Measurements from ENCODE around the gene CKAP5. TPM values are rescaled to one million over a fixed set of nuclear protein-coding genes. Genes with fewer than 3 reads are reported as not detected.

Gene CKAP5
- total RNA-seq, 1 donor from 2014 or later, result 101 TPM

- no peaks in the 10 kb centered on the region for H3K9me3 Mint-ChIP-seq (ENCODE audit: unreplicated experiment)
- no peaks in the 10 kb centered on the region for H3K27me3 Mint-ChIP-seq (ENCODE audit: unreplicated experiment)
- DNase-seq (ENCODE audit: extremely low spot score, unreplicated experiment), result no peak
- H3K27ac Mint-ChIP-seq (ENCODE audit: unreplicated experiment), result no peak overlapping the region
- no peak for TF ChIP-seq CTCF (IDR thresholded peaks at IDR 0.05)
- H3K4me3 Mint-ChIP-seq (ENCODE audit: unreplicated experiment), result no peak overlapping the region
- H3K4me1 Mint-ChIP-seq (ENCODE audit: unreplicated experiment), result peaks cover 4% of the 10 kb centered on the region
- no peaks in the 10 kb centered on the region for H3K36me3 Mint-ChIP-seq (ENCODE audit: unreplicated experiment)
Measured at GRCh38 chr11:46731545-46731944, 114.5 kb downstream of the CKAP5 start.

GRCh38 chr11:46729110-46730027 is 116.7 kb downstream of the CKAP5 start:
- no peak for DNase-seq (ENCODE audit: extremely low spot score, unreplicated experiment)

GRCh38 chr11:46728659-46729040 is 117.4 kb downstream of the CKAP5 start:
- Mint-ChIP-seq H3K36me3 (ENCODE audit: unreplicated experiment) (no peaks in the 10 kb centered on the region), H3K9me3 (ENCODE audit: unreplicated experiment) (no peaks in the 10 kb centered on the region), H3K27ac (ENCODE audit: unreplicated experiment) (no peak overlapping the region), H3K27me3 (ENCODE audit: unreplicated experiment) (no peaks in the 10 kb centered on the region), H3K4me3 (ENCODE audit: unreplicated experiment) (no peak overlapping the region), H3K4me1 (ENCODE audit: unreplicated experiment) (no peaks in the 10 kb centered on the region)
- DNase-seq (ENCODE audit: extremely low spot score, unreplicated experiment), result no peak
- TF ChIP-seq CTCF (IDR thresholded peaks at IDR 0.05), result no peak

More at GRCh38 chr11:46729110-46730027, 116.7 kb downstream of the CKAP5 start:
- H3K27me3 Mint-ChIP-seq (ENCODE audit: unreplicated experiment), result no peaks in the 10 kb centered on the region
- no peaks in the 10 kb centered on the region for H3K9me3 Mint-ChIP-seq (ENCODE audit: unreplicated experiment)
- H3K4me1 Mint-ChIP-seq (ENCODE audit: unreplicated experiment), result no peaks in the 10 kb centered on the region
- H3K4me3 Mint-ChIP-seq (ENCODE audit: unreplicated experiment), result no peak overlapping the region
- no peak overlapping the region for H3K27ac Mint-ChIP-seq (ENCODE audit: unreplicated experiment)
- no peak for TF ChIP-seq CTCF (IDR thresholded peaks at IDR 0.05)
- H3K36me3 Mint-ChIP-seq (ENCODE audit: unreplicated experiment), result no peaks in the 10 kb centered on the region

- Mint-ChIP-seq H3K27me3 (ENCODE audit: unreplicated experiment) (no peaks in the 10 kb centered on the region), H3K9me3 (ENCODE audit: unreplicated experiment) (no peaks in the 10 kb centered on the region), H3K27ac (ENCODE audit: unreplicated experiment) (no peak overlapping the region), H3K4me1 (ENCODE audit: unreplicated experiment) (no peaks in the 10 kb centered on the region), H3K4me3 (ENCODE audit: unreplicated experiment) (no peak overlapping the region), H3K36me3 (ENCODE audit: unreplicated experiment) (no peaks in the 10 kb centered on the region)
- no peak for DNase-seq (ENCODE audit: extremely low spot score, unreplicated experiment)
- no peak for TF ChIP-seq CTCF (IDR thresholded peaks at IDR 0.05)
Measured at GRCh38 chr11:46727952-46728658, 118.0 kb downstream of the CKAP5 start.
